ENCODE measurements around the gene GALNT2.

GALNT2 gene

GRCh38 chr1:230032516-230033281, 34.3 kb upstream of the GALNT2 start:
- Histone ChIP-seq H3K4me1 (ENCODE audit: low read length) (no peaks in the 10 kb centered on the region), H3K9me2 (replicated peaks; ENCODE audit: insufficient read depth, low read length) (no peaks in the 10 kb centered on the region), H3K4me3 (ENCODE audit: low read length) (no peak overlapping the region), H3K9ac (ENCODE audit: low read length) (no peak overlapping the region), H3K36me3 (replicated peaks; ENCODE audit: insufficient read depth, low read length) (no peaks in the 10 kb centered on the region), H3K79me2 (ENCODE audit: low read length) (no peaks in the 10 kb centered on the region), H3K9me3 (replicated peaks; ENCODE audit: insufficient read depth, low read length) (no peaks in the 10 kb centered on the region), H3F3A (ENCODE audit: insufficient read depth, low read length) (no peaks in the 10 kb centered on the region), H3K27me3 (replicated peaks; ENCODE audit: insufficient read depth, low read length) (no peaks in the 10 kb centered on the region), H3K4me2 (ENCODE audit: low read depth, low read length) (no peak overlapping the region), H4K20me1 (ENCODE audit: insufficient read depth, low read length) (no peaks in the 10 kb centered on the region), H2AFZ (ENCODE audit: low read length) (no peak overlapping the region), H3K27ac (ENCODE audit: low read length) (no peak overlapping the region)
- DNase-seq = no peak
- no peak for TF ChIP-seq EZH2 (optimal IDR thresholded peaks at IDR 0.05; ENCODE audit: low read depth, low read length)

GRCh38 chr1:230037261-230037660, 29.8 kb upstream of the GALNT2 start:
- H3K9me2 ChIP-seq (replicated peaks; ENCODE audit: insufficient read depth, low read length) = no peaks in the 10 kb centered on the region

GRCh38 chr1:230040440-230040839, 26.6 kb upstream of the GALNT2 start:
- Histone ChIP-seq H3F3A (ENCODE audit: insufficient read depth, low read length) (no peaks in the 10 kb centered on the region), H3K9ac (ENCODE audit: low read length) (no peak overlapping the region)

More at GRCh38 chr1:230037261-230037660, 29.8 kb upstream of the GALNT2 start:
- no peaks in the 10 kb centered on the region for H3K79me2 ChIP-seq (ENCODE audit: low read length)
- no peak overlapping the region for H3K27ac ChIP-seq (ENCODE audit: low read length)
- TF ChIP-seq EZH2phosphoT487 (IDR thresholded peaks at IDR 0.05; ENCODE audit: low read length) (no peak), CTCF (IDR thresholded peaks at IDR 0.05; ENCODE audit: low read length) (no peak), EZH2 (optimal IDR thresholded peaks at IDR 0.05; ENCODE audit: low read depth, low read length) (no peak)
- no peaks in the 10 kb centered on the region for H4K20me1 ChIP-seq (ENCODE audit: insufficient read depth, low read length)
- DNase-seq = no peak
- no peaks in the 10 kb centered on the region for H3K36me3 ChIP-seq (replicated peaks; ENCODE audit: insufficient read depth, low read length)
- H3K27me3 ChIP-seq (replicated peaks; ENCODE audit: insufficient read depth, low read length) = no peaks in the 10 kb centered on the region
- no peak overlapping the region for H3K9ac ChIP-seq (ENCODE audit: low read length)
- H3K9me3 ChIP-seq (replicated peaks; ENCODE audit: insufficient read depth, low read length) = no peaks in the 10 kb centered on the region
- no peak overlapping the region for H3K4me3 ChIP-seq (ENCODE audit: low read length)
- H2AFZ ChIP-seq (ENCODE audit: low read length) = no peak overlapping the region
- H3K4me1 ChIP-seq (ENCODE audit: low read length) = no peaks in the 10 kb centered on the region
- H3F3A ChIP-seq (ENCODE audit: insufficient read depth, low read length) = no peaks in the 10 kb centered on the region
- no peak overlapping the region for H3K4me2 ChIP-seq (ENCODE audit: low read depth, low read length)

More at GRCh38 chr1:230040440-230040839, 26.6 kb upstream of the GALNT2 start:
- no peak for TF ChIP-seq CTCF (IDR thresholded peaks at IDR 0.05; ENCODE audit: low read length)
- Histone ChIP-seq H3K36me3 (replicated peaks; ENCODE audit: insufficient read depth, low read length) (no peaks in the 10 kb centered on the region), H2AFZ (ENCODE audit: low read length) (no peak overlapping the region), H3K4me1 (ENCODE audit: low read length) (no peaks in the 10 kb centered on the region), H3K27me3 (replicated peaks; ENCODE audit: insufficient read depth, low read length) (no peaks in the 10 kb centered on the region), H3K4me2 (ENCODE audit: low read depth, low read length) (no peak overlapping the region), H3K79me2 (ENCODE audit: low read length) (no peaks in the 10 kb centered on the region), H3K4me3 (ENCODE audit: low read length) (no peak overlapping the region), H3K27ac (ENCODE audit: low read length) (no peak overlapping the region), H3K9me2 (replicated peaks; ENCODE audit: insufficient read depth, low read length) (no peaks in the 10 kb centered on the region), H4K20me1 (ENCODE audit: insufficient read depth, low read length) (no peaks in the 10 kb centered on the region), H3K9me3 (replicated peaks; ENCODE audit: insufficient read depth, low read length) (no peaks in the 10 kb centered on the region)
- no peak for DNase-seq

Measured in MM.1S (cell line).